Measurements from ENCODE around the gene OR11L1. TPM values are rescaled to one million over a fixed set of nuclear protein-coding genes. Genes with fewer than 3 reads are reported as not detected.

OR11L1 gene, protein sequence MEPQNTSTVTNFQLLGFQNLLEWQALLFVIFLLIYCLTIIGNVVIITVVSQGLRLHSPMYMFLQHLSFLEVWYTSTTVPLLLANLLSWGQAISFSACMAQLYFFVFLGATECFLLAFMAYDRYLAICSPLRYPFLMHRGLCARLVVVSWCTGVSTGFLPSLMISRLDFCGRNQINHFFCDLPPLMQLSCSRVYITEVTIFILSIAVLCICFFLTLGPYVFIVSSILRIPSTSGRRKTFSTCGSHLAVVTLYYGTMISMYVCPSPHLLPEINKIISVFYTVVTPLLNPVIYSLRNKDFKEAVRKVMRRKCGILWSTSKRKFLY
- not detected in 2 replicates for total RNA-seq

DNA sequence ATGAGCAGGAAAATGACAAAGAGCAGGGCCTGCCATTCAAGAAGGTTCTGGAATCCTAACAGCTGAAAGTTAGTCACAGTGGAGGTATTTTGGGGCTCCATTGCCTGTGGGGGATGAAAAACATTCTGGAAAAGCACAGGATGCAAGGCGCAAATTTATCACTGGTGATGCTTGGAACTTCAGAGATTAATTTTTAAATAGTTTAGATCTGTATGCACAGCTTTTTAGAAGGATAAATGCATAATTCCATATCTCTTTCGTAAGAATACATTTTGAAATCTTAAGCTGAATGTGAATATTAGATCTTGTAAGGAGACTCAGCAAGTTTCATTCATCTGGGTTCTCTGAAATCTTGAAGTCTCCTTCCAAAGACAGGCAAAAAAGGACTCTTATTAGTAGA, at the start of gene OR11L1:
TSS of gene OR11L1 (minus strand) at position 101 of the 400 bp plus-strand sequence. CDS start at position 101, 0 bp downstream.

DNA sequence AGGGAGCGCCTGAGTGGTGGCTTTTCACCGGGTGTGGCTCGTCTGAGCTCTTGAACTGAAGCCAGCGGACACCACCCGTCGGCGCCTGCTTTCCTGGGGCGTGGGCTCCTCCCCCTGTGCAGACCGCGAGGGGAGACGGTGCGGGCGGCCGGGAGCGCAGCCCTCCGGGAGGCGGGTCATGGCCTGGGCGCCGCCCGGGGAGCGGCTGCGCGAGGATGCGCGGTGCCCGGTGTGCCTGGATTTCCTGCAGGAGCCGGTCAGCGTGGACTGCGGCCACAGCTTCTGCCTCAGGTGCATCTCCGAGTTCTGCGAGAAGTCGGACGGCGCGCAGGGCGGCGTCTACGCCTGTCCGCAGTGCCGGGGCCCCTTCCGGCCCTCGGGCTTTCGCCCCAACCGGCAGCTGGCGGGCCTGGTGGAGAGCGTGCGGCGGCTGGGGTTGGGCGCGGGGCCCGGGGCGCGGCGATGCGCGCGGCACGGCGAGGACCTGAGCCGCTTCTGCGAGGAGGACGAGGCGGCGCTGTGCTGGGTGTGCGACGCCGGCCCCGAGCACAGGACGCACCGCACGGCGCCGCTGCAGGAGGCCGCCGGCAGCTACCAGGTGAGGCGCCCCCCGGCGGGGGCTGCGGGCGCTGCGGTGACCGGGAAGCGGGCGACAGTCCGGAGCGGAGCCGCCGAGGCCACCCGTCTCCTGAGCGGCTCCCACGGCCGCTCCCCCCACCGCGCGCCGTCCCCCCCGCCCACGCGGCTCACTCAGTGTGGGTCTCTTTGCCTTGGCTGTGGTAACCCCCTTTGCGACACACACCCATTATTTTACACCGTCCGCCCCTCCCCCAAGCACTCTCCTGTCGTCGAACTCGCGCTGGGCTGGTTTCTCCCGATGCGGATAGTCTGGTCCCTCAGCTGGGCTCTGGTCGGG, 15.6 kb upstream of the OR11L1 start, which contains the start of gene TRIM58:
TSS of gene TRIM58 (plus strand) at position 119 of the 916 bp plus-strand sequence. CDS start at position 179, 60 bp downstream.

DNA sequence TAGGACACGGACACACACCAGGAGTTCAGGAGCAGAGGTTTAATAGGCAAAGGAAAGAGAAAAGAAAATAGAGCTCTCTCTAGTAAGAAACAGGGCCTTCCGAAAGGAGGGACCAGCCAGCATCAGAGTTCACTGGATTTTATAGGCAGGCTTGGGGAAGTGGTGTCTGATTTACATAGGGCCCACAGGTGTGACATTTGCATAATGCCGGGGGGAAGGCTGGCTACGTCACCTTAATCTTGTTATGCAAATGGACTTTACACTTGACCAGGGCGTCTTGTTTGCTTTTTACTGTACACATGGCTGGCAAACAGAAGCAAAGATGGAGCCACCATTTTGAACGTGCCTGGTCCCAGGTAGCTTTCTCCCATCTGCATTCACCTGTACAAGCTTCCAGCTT, 17.7 kb downstream of the OR11L1 start, which contains the start of gene OR14A16:
TSS of gene OR14A16 (minus strand) at position 97 of the 400 bp plus-strand sequence. CDS start 8,390 bp downstream, outside the sequence.

Other genes with a start within 250 kb of the OR11L1 start
- gene OR2G3, start 236.3 kb downstream of the OR11L1 start, total RNA-seq, result 0.12 TPM in 1 of 2 replicates, not detected in the other
- gene OR13G1, start 162.2 kb downstream of the OR11L1 start, total RNA-seq, result not detected in 2 replicates
- gene OR6F1, start 125.2 kb downstream of the OR11L1 start, total RNA-seq, result not detected in 2 replicates
- not detected in 2 replicates for gene OR14K1, start 103.3 kb downstream of the OR11L1 start, total RNA-seq
- gene OR14A2, start 93.8 kb downstream of the OR11L1 start, total RNA-seq, result not detected in 2 replicates
- gene OR1C1, start 81.3 kb downstream of the OR11L1 start, total RNA-seq, result not detected in 2 replicates
- not detected in 2 replicates for gene OR14A16, start 17.8 kb downstream of the OR11L1 start, total RNA-seq
- gene TRIM58, start 15.3 kb upstream of the OR11L1 start, total RNA-seq, result 0.06 and 0.53 TPM in 2 replicates
- 0.26 TPM in 1 of 2 replicates, not detected in the other for gene OR2W3, start 53.7 kb upstream of the OR11L1 start, total RNA-seq
- not detected in 2 replicates for gene OR2T8, start 78.4 kb upstream of the OR11L1 start, total RNA-seq
- not detected in 2 replicates for gene OR2AJ1, start 83.0 kb upstream of the OR11L1 start, total RNA-seq
- gene OR2L8, start 107.0 kb upstream of the OR11L1 start, total RNA-seq, result not detected in 2 replicates
- not detected in 2 replicates for gene OR2AK2, start 123.3 kb upstream of the OR11L1 start, total RNA-seq
- gene OR2L5, start 171.8 kb upstream of the OR11L1 start, total RNA-seq, result not detected in 2 replicates
- under 0.01 TPM in 2 replicates for gene OR2L2, start 188.2 kb upstream of the OR11L1 start, total RNA-seq
- not detected in 2 replicates for gene OR2L3, start 204.9 kb upstream of the OR11L1 start, total RNA-seq